Loucy (cell line): Measurements from ENCODE around the gene MSX1.

Experiments
- H2AFZ ChIP-seq: fragments of 200-600 bp; sonication (generic); 2 replicates; pipeline ENCODE4 v1.6.0; 2016; ENCODE audit warnings: antibody characterized with exemption, mild to moderate bottlenecking, low read length, moderate library complexity
- H3F3A ChIP-seq: fragments of 200-600 bp; 2 replicates; pipeline ENCODE4 v1.6.0; 2016; ENCODE audit warnings: antibody characterized with exemption, low read depth, mild to moderate bottlenecking
- H3K27me3 ChIP-seq: fragments of 200-600 bp; sonication (generic); 2 replicates; pipeline ENCODE4 v1.6.1; 2014; ENCODE audit warnings: low read length, mild to moderate bottlenecking; ENCODE audit not compliant: insufficient read depth, poor library complexity, severe bottlenecking
- H3K36me3 ChIP-seq: fragments of 200-600 bp; sonication (generic); 2 replicates; pipeline ENCODE4 v1.6.1; 2016; ENCODE audit warnings: low read length; ENCODE audit not compliant: insufficient read depth
- H3K4me1 ChIP-seq: fragments of 200-600 bp; sonication (generic); 2 replicates; pipeline ENCODE4 v1.5.1; 2014; ENCODE audit warnings: low read length, mild to moderate bottlenecking; ENCODE audit not compliant: insufficient read depth, poor library complexity, severe bottlenecking
- H3K4me2 ChIP-seq: fragments of 200-600 bp; sonication (generic); 2 replicates; pipeline ENCODE4 v1.6.0; 2014; ENCODE audit warnings: antibody characterized with exemption, low read length, low read depth, mild to moderate bottlenecking; ENCODE audit not compliant: poor library complexity, severe bottlenecking
- H3K4me3 ChIP-seq: fragments of 200-600 bp; sonication (generic); 2 replicates; pipeline ENCODE4 v1.5.1; 2014; ENCODE audit warnings: low read length, mild to moderate bottlenecking, mixed read lengths; ENCODE audit not compliant: poor library complexity, severe bottlenecking
- H3K79me2 ChIP-seq: fragments of 200-600 bp; sonication (generic); 2 replicates; pipeline ENCODE4 v1.6.1; 2014; ENCODE audit warnings: low read length; ENCODE audit not compliant: insufficient read depth
- H3K9ac ChIP-seq: fragments of 200-600 bp; sonication (generic); 2 replicates; pipeline ENCODE4 v1.6.0; 2014; ENCODE audit warnings: mild to moderate bottlenecking, low read depth, low read length, moderate library complexity; ENCODE audit not compliant: poor library complexity, severe bottlenecking
- H3K9me2 ChIP-seq: fragments of 200-600 bp; sonication (generic); replicated peaks from 2 replicates; pipeline ENCODE4 v1.6.1; 2016; ENCODE audit warnings: low read depth, low read length, mixed read lengths
- H3K9me3 ChIP-seq: fragments of 200-600 bp; sonication (generic); 2 replicates; pipeline ENCODE4 v1.6.1; 2014; ENCODE audit warnings: mild to moderate bottlenecking, antibody characterized with exemption, low read length, low read depth; ENCODE audit not compliant: insufficient read depth
- H4K20me1 ChIP-seq: fragments of 200-600 bp; sonication (generic); 2 replicates; pipeline ENCODE4 v1.6.0; 2014; ENCODE audit warnings: antibody characterized with exemption, low read length, mild to moderate bottlenecking; ENCODE audit not compliant: insufficient read depth, poor library complexity, severe bottlenecking
- CTCF ChIP-seq: fragments of 200-600 bp; sonication (generic); conservative IDR thresholded peaks from 2 replicates; pipeline ENCODE4 v1.5.1; 2014; ENCODE audit warnings: mild to moderate bottlenecking, antibody characterized with exemption, low read length
- EZH2phosphoT487 ChIP-seq: fragments of 200-600 bp; IDR thresholded peaks from 2 replicates; pipeline ENCODE4 v1.6.1; 2018; ENCODE audit warnings: antibody characterized with exemption, mild to moderate bottlenecking, moderate library complexity, borderline replicate concordance

The MSX1 gene

DNA sequence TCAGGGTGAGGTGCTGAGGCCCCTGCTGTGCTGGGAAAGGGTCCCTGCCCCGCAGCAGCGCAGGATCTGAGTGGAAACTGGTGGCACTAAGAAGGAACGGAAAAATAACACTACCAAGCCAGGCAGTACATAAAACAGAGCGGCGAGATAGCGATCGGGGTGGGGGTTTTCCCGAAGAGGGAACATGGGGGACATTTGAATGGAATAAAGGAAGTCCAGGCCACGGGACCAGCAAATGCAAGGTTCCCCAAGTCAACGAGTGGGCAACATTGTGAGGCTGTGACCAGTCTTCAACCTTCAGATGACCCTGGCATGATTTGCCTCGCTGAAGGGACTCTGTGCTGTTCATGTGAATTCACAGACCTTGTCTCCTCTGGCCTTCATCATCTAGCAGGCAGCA is 13.7 kb downstream of the MSX1 start:
- Histone ChIP-seq H3F3A (no peaks in the 10 kb centered on the region), H3K4me1 (no peaks in the 10 kb centered on the region), H3K4me2 (no peak overlapping the region), H2AFZ (no peak overlapping the region), H3K9me2 (no peaks in the 10 kb centered on the region), H4K20me1 (no peaks in the 10 kb centered on the region), H3K9me3 (no peaks in the 10 kb centered on the region), H3K9ac (no peak overlapping the region), H3K4me3 (no peak overlapping the region), H3K27me3 (no peaks in the 10 kb centered on the region), H3K79me2 (no peaks in the 10 kb centered on the region), H3K36me3 (no peaks in the 10 kb centered on the region)
- TF ChIP-seq EZH2phosphoT487 (no peak), CTCF (no peak)

DNA sequence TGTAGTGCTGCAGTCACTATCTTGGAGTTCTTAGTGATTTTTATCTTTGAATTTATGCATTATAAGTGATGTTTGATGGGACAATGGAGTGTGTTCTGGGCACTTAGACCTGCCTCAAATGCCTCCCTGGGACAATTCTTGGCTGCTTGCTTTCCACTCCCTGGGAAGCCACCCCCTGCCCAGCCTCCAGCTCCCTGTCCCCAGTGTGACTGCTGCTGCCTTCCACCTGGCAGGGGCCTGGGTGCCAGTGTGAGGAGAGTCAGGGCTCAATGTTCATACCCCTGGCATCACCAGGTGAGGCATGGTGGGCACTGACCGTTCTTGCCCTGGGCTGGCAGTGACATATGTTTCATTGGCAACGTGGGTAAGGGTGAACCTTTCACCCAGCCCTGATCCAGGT is 14.8 kb downstream of the MSX1 start:
- Histone ChIP-seq H3K9me2 (no peaks in the 10 kb centered on the region), H2AFZ (no peak overlapping the region), H3K4me3 (no peak overlapping the region), H3K27me3 (no peaks in the 10 kb centered on the region), H3F3A (no peaks in the 10 kb centered on the region), H3K4me2 (no peak overlapping the region), H3K79me2 (no peaks in the 10 kb centered on the region), H3K9ac (no peak overlapping the region), H4K20me1 (no peaks in the 10 kb centered on the region), H3K36me3 (no peaks in the 10 kb centered on the region), H3K4me1 (no peaks in the 10 kb centered on the region), H3K9me3 (no peaks in the 10 kb centered on the region)
- TF ChIP-seq EZH2phosphoT487 (no peak), CTCF (no peak)

DNA sequence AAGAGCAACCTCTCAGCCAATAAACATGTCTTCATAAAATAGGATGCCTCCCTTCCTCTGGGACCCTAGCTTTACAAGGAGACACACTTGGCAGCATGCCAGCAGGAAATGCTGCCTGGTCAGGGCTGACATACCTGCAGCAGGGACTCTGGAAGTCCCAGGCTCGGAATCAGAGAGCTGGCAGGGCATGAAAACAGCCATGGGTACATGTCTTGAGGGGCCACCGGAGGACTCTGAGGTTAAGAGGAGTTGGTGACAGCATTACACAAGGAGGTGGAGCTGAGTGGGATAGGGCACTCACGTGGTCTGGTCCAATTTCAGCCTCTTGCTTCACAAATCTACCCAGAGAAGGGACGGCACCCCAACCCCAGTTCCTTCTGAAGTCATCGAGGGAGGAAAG is 15.7 kb downstream of the MSX1 start:
- no peak overlapping the region for H2AFZ ChIP-seq
- no peaks in the 10 kb centered on the region for H3K79me2 ChIP-seq
- H3K9me2 ChIP-seq, result no peaks in the 10 kb centered on the region
- H3K36me3 ChIP-seq, result no peaks in the 10 kb centered on the region
- H4K20me1 ChIP-seq, result no peaks in the 10 kb centered on the region
- H3K27me3 ChIP-seq, result no peaks in the 10 kb centered on the region
- H3K9ac ChIP-seq, result no peak overlapping the region
- H3K9me3 ChIP-seq, result no peaks in the 10 kb centered on the region
- TF ChIP-seq EZH2phosphoT487 (no peak), CTCF (no peak)
- H3K4me1 ChIP-seq, result no peaks in the 10 kb centered on the region
- H3K4me2 ChIP-seq, result no peak overlapping the region
- H3K4me3 ChIP-seq, result no peak overlapping the region
- H3F3A ChIP-seq, result no peaks in the 10 kb centered on the region
